K562 (cell line): ENCODE results near the gene DCAF10. TPM values are rescaled to one million over a fixed set of nuclear protein-coding genes. Genes with fewer than 3 reads are reported as not detected.

Source experiments
- BRD9 ChIP-seq: fragments of 450-650 bp; IDR thresholded peaks from 2 replicates; pipeline ENCODE4 v1.6.1; 2018; ENCODE audit warnings: low read depth; ENCODE audit not compliant: partially characterized antibody
- JUN ChIP-seq, 2 experiments: sonication (generic) in 1 of 2; formaldehyde crosslinking in 1 of 2; IDR thresholded peaks; 2 replicates each; pipeline versions ENCODE4 v1.6.1 to v1.8.0; 2012 to 2022; ENCODE audit warnings: borderline replicate concordance in 2 of 2, mild to moderate bottlenecking in 2 of 2, improper control_type of control experiment in 1 of 2, low read depth in 1 of 2, low read length in 1 of 2, missing genetic modification reagents in 1 of 2
- PML ChIP-seq: IDR thresholded peaks from 2 replicates; pipeline ENCODE4 v1.6.1; 2012; ENCODE audit warnings: low read length, inconsistent platforms
- SMAD2 ChIP-seq: fragments of 150-350 bp; IDR thresholded peaks from 2 replicates; pipeline ENCODE4 v1.6.1; 2014; ENCODE audit warnings: low read depth, mild to moderate bottlenecking, low read length
- SMARCE1 ChIP-seq: fragments of 450-650 bp; IDR thresholded peaks from 2 replicates; pipeline ENCODE4 v1.7.1; 2016; ENCODE audit warnings: mild to moderate bottlenecking
- SRF ChIP-seq, 2 experiments: fragments of 250-450, 450-650 bp in 1 of 2; sonication (Bioruptor Pico) in 1 of 2; sonication (generic) in 1 of 2; formaldehyde crosslinking; IDR thresholded peaks; 2 replicates each; pipeline versions ENCODE4 v1.5.0 to v1.5.1; 2020 to 2022; ENCODE audit warnings: mild to moderate bottlenecking in 1 of 2, missing genetic modification reagents in 1 of 2
- ZNF668 ChIP-seq: fragments of 250-450 bp; sonication (Bioruptor Pico); IDR thresholded peaks from 2 replicates; pipeline ENCODE4 v1.8.0; 2022; ENCODE audit warnings: mild to moderate bottlenecking, inconsistent platforms
- polyA plus RNA-seq, 8 experiments: library from polyadenylated mRNA; depleted of rRNA in 4 of 8; stranded (reverse) in 5 of 8; unstranded in 3 of 8; fragments of >200 nt; fragmentation: Nextera tagmentation in 2 of 8; fragmentation: Illumina TruSeq in 1 of 8; extraction: Ambion mirVana in 2 of 8; extraction: Trizol in 1 of 8; gene quantifications; 2 replicates each; pipeline versions ENCODE4 v1.2.1 to v1.2.3, GENCODE V29; 2011 to 2014; ENCODE audit warnings: inconsistent platforms in 1 of 8, missing spikeins in 1 of 8
- total RNA-seq, 7 experiments: library from RNA; depleted of rRNA in 6 of 7; stranded (reverse); fragments of >200 nt in 6 of 7; fragmentation: Illumina TruSeq in 2 of 7; extraction: Trizol in 2 of 7; gene quantifications; 2 replicates each; pipeline versions ENCODE4 v1.2.1 to v1.2.3, GENCODE V29; 2011 to 2021; ENCODE audit warnings: low replicate concordance in 1 of 7
- TF ChIP-seq, protein P1 (sequence below): IDR thresholded peaks from 3 replicates; pipeline ENCODE4 v1.6.1; 2011; ENCODE audit warnings: borderline replicate concordance, mild to moderate bottlenecking; ENCODE audit not compliant: insufficient read length, insufficient read depth
- TF ChIP-seq, protein P2 (sequence below): sonication (generic); formaldehyde crosslinking; IDR thresholded peaks from 2 replicates; pipeline ENCODE4 v1.8.0; 2023; ENCODE audit warnings: mild to moderate bottlenecking, missing genetic modification reagents
- TF ChIP-seq, protein P3 (sequence below), 2 experiments: fragments of 450-650 bp; IDR thresholded peaks; 2 replicates each; pipeline ENCODE4 v1.6.1; 2016
- TF ChIP-seq, protein P4 (sequence below): fragments of 450-650 bp; formaldehyde crosslinking; IDR thresholded peaks from 2 replicates; pipeline ENCODE4 v1.4.0; 2022; ENCODE audit warnings: missing genetic modification characterization

Gene DCAF10
- total and polyA plus RNA-seq, 9 of the 15 experiments (the other 6 are each of a cell fraction or from before 2014, with no cell fraction given), result 6.8 to 40.1 (median 16.9) TPM

DNA sequence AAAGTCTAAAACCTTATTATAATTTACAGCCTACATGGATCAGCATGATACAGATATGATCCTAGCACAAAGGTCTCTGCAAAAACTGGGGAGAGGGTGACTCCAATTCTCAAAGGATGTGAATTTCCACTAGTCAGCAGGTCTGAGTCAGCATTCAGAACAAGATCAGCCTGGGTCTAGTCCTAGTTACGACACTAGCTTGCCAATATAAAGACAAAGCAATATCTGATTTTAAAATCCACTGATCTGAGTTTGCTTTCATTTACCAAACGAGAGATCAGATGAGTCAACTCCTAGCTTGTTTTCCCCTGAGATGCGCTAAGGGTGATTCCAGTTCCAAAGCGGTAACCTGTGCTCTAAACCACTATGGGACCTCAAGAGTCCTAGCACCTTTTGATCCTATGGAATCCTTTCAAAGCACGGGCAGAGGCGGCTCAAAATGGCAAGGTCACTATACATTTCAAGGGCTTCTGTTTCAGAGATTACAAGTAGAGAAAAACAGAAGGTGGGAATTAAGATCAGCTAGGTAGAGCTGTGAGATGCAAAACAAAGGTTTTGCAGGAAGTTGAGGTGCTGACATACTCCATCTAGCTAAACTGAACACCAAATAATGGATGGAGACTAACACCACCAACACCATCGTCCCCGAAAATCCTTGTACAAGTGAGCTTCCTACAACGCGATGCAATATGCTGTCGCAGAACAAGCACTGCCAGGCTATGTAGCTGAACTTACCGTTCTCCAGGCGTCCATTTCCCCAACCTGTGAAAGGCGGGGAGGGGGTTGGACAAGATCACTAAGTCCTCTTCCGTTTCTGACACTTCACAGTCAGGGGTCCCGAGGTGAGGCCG is 102.4 kb downstream of the DCAF10 start (continued):
- TF ChIP-seq, protein P1, sequence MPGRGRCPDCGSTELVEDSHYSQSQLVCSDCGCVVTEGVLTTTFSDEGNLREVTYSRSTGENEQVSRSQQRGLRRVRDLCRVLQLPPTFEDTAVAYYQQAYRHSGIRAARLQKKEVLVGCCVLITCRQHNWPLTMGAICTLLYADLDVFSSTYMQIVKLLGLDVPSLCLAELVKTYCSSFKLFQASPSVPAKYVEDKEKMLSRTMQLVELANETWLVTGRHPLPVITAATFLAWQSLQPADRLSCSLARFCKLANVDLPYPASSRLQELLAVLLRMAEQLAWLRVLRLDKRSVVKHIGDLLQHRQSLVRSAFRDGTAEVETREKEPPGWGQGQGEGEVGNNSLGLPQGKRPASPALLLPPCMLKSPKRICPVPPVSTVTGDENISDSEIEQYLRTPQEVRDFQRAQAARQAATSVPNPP, result no peak
- TF ChIP-seq PML (0 out of 2 replicates have a peak, but pooled peaks have one; percentile 26), SRF (CRISPR knock-in tag; IDR thresholded peaks at IDR 0.05) (no peak), SMAD2 (no peak), JUN (IDR thresholded peaks at IDR 0.05; ENCODE audit: borderline replicate concordance, low read depth, low read length) (no peak), JUN (CRISPR knock-in tag; IDR thresholded peaks at IDR 0.05; ENCODE audit: borderline replicate concordance) (no peak), ZNF668 (CRISPR knock-in tag) (no peak), BRD9 (no peak), SMARCE1 (peak; percentile 23; the same call in 1 of the 2 replicates)
- TF ChIP-seq, protein P2, sequence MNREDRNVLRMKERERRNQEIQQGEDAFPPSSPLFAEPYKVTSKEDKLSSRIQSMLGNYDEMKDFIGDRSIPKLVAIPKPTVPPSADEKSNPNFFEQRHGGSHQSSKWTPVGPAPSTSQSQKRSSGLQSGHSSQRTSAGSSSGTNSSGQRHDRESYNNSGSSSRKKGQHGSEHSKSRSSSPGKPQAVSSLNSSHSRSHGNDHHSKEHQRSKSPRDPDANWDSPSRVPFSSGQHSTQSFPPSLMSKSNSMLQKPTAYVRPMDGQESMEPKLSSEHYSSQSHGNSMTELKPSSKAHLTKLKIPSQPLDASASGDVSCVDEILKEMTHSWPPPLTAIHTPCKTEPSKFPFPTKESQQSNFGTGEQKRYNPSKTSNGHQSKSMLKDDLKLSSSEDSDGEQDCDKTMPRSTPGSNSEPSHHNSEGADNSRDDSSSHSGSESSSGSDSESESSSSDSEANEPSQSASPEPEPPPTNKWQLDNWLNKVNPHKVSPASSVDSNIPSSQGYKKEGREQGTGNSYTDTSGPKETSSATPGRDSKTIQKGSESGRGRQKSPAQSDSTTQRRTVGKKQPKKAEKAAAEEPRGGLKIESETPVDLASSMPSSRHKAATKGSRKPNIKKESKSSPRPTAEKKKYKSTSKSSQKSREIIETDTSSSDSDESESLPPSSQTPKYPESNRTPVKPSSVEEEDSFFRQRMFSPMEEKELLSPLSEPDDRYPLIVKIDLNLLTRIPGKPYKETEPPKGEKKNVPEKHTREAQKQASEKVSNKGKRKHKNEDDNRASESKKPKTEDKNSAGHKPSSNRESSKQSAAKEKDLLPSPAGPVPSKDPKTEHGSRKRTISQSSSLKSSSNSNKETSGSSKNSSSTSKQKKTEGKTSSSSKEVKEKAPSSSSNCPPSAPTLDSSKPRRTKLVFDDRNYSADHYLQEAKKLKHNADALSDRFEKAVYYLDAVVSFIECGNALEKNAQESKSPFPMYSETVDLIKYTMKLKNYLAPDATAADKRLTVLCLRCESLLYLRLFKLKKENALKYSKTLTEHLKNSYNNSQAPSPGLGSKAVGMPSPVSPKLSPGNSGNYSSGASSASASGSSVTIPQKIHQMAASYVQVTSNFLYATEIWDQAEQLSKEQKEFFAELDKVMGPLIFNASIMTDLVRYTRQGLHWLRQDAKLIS (CRISPR knock-in tag), result no peak
- TF ChIP-seq, protein P3, sequence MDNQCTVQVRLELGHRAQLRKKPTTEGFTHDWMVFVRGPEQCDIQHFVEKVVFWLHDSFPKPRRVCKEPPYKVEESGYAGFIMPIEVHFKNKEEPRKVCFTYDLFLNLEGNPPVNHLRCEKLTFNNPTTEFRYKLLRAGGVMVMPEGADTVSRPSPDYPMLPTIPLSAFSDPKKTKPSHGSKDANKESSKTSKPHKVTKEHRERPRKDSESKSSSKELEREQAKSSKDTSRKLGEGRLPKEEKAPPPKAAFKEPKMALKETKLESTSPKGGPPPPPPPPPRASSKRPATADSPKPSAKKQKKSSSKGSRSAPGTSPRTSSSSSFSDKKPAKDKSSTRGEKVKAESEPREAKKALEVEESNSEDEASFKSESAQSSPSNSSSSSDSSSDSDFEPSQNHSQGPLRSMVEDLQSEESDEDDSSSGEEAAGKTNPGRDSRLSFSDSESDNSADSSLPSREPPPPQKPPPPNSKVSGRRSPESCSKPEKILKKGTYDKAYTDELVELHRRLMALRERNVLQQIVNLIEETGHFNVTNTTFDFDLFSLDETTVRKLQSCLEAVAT (IDR thresholded peaks at IDR 0.05), result peak in 1 of 2 experiments; percentile 6; a peak in 1 of 4 replicates
- TF ChIP-seq, protein P4, sequence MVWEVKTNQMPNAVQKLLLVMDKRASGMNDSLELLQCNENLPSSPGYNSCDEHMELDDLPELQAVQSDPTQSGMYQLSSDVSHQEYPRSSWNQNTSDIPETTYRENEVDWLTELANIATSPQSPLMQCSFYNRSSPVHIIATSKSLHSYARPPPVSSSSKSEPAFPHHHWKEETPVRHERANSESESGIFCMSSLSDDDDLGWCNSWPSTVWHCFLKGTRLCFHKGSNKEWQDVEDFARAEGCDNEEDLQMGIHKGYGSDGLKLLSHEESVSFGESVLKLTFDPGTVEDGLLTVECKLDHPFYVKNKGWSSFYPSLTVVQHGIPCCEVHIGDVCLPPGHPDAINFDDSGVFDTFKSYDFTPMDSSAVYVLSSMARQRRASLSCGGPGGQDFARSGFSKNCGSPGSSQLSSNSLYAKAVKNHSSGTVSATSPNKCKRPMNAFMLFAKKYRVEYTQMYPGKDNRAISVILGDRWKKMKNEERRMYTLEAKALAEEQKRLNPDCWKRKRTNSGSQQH (CRISPR knock-in tag), result no peak
